ENCODE measurements around the gene RASSF1.
A peak's percentile ranks its signal among the peaks of the same experiment; 100 is the strongest.
"Not testable (repeated sequence)": the region's sequence is repeated elsewhere in the genome, so short reads cannot be mapped to it uniquely, and the experiment has no call there.

Gene RASSF1

GRCh38 chr3:50298836-50299637 is 41.6 kb downstream of the RASSF1 start, which contains the start of the genes HYAL3 and NAA80:
Gene HYAL3, minus strand, starts transcription at chr3:50299405. Its CDS starts 3,803 bp downstream, at chr3:50295602.
Gene NAA80, minus strand, starts transcription at chr3:50299405. Its CDS starts 1,942 bp downstream, at chr3:50297463.
- DNase-seq = peak; percentile 95

DNA sequence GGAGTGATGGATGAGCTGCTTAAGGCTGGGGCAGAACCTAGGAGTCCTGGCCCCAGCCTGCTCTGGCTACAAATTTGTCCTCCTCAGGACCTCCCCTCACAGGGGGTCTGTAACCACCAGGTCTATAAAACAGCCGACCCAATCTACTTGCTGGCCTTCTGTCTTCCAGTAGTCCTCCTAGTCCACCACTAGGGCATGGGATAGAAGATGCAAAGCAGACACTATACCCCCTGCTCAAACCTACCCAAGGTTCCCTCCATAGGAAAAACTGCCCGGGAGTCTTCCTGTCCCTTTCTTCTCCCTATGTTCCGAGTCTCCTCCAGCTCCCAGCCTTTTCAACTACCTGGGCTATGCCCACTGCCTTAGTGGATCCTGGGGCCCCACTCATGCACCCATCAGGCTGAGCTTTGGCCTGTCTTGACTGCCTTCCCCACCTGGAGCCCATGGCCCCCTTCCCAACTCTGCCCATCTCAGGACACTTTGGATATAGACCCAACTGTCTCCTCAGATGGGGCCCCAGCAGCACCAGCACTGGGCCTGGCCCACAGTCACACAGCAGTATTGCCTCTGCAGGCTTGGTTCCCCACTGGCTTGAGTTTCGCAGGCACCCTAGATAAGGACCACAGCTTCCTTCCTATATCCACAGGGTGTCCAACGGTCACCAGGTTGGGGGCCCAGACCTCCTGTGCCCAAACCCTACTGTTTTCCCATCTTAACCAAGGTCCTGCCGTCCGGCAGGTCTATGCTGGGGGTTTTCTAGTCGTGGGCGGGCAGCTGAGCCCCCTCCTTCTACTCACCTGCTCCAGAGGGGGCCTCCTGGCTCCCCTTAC is 42.5 kb downstream of the RASSF1 start:
- no peak for DNase-seq

GRCh38 chr3:50297384-50297775 is 43.3 kb downstream of the RASSF1 start:
- no peak for DNase-seq

DNA sequence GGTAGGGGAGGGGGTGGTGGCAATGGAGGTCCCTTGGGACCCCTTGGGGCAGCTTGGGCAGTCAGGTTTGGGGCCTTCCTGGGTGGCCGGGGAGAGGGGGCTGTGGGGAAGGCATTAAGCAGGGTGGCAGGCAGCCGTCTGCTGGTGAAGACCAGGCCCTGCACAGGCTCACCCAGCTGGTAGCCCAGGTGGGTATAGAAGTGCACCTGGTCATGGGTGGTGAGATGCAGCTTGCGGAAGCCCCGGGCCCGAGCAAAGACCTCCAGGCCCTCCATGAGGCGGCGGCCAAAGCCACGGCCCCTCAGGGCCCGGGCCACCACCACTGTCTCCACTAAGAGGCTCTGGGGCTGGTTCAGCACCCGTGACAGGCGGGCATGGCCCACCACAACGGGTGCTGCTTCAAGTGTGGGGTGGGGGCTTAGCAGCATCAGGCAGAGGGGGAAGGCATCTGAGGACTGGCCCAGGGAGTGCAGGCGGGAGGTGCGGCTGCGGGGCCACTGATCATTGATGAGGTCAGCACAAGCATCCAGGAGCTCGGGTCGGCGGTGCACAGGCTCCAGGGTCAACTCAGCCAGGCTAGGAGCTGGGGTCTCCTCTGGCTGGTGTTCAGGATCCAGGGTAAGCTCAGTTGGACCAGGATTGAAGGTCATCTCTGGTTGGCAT is 43.8 kb downstream of the RASSF1 start:
- DNase-seq = no peak

DNA sequence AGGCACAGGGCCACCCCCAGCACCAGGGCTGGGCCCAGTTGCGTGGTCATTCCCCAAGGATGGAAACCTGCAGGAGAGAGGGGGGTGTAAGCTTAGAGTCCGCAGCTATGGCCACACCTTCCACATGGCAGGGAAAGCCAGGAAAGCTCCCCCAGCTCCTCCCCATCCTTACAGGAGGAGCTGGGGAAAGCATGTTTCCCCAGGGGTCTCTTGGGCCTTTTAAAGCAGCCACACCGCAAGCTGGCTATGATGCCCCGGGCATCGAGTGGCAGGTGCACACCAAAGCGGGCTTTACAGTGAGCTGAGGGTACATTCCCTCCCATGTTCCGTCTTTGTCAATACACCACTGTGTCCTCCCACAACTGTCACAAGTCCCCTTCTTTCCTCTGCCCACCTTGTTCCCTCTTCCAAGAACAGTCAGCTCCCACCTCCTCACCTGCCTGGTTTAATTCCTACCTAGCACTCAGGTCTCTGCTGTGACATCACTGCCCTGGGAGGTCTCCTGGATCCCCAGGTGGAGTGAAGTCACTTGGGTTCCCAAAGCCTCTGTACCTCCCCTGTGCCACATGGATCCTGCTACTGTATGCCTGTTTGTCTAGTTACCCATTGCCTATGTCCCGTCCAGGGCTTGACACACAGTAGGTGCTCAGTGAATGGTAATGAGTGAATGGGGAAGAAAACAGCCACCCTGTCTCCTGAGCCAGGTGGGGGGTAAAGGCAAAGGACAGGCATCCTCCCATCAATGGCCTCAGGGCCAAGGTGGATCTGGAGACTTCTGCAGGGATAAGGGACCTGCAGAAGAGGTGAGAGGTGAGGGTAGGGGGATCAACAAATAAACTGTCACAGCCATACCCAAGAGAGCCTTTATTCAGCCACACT is 44.8 kb downstream of the RASSF1 start:
- no peak for DNase-seq

DNA sequence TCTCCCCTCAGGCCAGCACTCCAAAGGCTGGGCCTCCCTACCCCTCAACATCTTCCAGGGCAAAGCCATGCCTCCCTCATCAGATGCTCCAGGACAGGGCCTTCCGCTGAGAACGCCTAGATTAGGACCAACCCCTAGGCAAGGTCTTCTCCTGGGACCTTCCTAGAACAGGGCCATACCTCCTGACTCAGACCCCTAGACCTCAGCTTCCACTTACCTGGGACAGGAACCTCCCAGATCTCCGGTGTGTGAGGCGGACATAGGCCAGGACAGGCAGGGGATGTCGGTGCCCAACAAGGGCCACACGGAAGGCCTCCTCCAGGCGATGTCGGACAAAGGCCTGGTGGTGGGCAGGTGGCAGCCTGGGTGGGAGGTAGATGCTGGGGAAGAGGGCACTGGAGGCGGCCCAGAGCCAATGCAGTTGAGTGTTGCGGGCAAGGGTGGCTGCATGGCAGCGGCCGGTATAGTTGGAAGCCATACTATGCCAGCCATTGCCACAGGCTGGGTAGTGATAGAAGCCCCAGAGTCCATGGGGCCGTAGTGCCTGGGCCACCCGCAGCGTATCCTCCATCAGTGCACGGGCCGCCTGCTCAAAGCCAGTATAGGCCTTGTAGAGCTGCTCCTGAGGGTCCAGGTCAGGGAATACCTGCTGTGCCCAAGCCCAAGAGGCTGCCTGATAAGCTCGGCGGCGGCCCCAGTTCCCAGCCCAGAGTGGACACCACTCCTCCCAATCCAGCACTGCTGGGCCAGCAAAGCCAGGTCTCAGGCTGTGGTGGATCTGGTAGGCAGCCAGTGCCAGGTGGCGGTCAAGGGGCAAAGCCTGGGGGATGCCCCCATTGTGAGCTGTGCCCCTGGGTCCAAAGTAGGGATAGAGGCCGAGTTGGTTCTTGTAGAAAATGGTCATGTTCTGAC is 45.9 kb downstream of the RASSF1 start:
- no peak for DNase-seq

DNA sequence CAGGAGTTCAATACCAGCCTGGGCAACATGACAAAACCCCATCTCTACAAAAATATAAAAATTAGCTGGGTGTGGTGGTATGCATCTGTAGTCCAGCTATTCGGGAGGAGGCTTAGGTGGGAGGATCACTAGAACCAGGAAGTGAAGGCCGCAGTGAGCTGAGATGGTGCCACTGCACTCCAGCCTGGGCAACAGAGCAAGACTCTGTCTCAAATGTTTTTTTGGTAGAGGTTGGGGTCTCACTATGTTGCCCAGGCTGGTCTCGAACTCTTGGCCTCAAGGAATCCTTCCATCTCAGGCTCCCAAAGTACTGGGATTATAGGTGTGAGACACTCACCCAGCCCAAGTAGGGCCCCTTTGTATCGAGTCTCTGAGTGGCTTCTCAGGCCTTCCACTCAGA is 46.5 kb downstream of the RASSF1 start:
- no peak for DNase-seq

DNA sequence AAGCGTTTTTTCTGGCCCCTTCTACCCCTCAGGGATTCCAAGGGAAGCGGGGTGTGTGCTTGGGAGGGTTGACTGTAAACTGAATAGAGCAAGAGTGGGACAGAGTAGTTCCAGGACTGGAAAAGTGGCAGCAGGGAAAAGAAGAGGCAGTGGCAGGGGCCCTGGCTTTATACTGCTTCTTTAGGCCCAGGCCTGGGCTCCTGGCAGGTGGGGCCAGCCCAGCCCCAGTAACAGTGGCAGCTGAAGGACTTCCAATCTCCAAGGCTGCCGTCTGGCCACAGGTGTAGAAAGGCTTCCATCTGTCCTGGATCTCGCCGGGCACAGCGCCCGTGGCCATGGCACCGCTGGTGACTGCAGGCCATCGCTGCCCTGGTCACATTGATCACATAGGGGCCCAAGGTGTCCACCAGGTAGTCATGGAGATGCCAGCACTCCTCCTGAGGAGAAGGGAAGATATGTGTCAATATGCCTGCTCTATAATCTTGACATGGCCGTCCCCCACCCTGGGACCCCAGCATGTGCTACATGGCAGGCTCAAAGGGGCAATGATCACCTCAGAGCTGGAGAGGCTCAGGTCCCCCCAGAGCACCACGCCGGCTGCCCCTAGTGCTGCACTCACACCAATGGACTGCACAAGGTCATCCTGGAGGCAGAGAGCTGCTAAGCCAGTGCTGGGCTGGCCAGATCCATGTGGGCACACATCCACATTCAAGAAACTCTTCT is 47.4 kb downstream of the RASSF1 start:
- DNase-seq = no peak

- DNase-seq = peak; percentile 91
Measured at GRCh38 chr3:50292159-50293078, 48.2 kb downstream of the RASSF1 start, which contains the start of gene IFRD2. Gene IFRD2, minus strand, starts transcription at chr3:50292429. Its CDS starts 155 bp downstream, at chr3:50292274.

DNA sequence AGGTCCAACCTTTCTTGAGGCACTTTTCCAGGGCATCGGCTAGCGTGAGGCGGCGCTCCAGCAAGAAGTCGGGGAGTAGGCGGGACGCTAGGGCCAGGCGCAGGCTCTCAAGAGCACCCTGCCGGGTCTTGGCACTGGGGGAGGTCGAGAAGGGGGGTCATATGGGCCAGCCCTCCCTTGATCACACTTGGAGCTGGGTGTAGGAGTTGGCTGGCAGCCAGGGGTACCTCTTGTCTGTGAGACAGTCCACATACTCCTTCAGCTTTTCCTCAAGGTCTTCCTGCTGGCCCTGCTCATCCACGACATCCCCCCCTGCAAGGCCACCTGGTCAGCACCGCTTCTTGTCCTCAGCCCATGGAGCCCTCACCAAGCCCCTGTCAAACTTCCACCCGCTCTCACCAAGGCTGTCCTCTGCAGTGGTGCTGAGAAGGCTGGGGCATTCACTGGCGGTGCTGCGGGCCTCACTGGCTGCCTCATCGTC is 50.4 kb downstream of the RASSF1 start:
- DNase-seq = no peak

DNA sequence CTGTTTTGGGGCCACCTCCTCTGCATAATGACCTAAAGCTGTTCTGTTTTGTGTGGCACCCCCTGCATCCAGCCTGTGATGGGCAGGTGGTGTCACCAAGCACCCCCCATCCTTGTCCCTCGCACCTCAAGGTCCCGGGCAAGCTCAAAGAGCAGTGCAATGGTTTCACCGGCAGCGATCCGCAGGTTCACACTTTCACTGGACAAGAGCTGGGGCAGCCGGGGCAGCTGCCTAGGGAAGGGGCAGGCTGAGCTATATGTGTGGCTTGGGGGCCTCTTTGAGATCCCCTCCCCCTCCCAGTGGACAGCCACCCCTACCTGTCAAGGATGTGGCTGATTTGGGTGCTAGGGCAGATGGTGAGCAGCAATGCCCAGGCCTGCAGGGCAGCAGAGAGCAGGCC is 51.5 kb downstream of the RASSF1 start:
- no peak for DNase-seq

- DNase-seq = no peak
Measured at GRCh38 chr3:50288387-50289007, 52.1 kb downstream of the RASSF1 start.

DNA sequence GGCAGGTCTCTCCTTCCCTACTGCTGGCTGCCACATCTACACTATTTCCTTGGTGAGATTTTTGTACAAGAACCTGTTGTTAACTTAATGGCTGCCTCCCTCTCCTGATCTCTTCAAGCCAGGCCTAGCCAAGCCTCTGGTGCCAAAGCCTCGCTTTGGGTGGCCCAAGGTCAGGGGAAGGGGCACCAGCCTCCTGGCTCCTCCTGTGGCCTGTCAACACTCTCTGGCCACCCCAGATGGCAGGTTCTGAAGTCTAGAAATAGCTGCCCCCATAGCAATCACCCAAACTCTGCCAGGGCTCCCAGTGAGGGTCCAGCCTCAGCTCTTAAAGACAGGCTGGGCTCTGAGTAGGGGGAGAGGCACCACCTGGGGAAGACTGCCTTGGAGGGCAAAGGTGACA is 53.4 kb downstream of the RASSF1 start:
- no peak for DNase-seq

DNA sequence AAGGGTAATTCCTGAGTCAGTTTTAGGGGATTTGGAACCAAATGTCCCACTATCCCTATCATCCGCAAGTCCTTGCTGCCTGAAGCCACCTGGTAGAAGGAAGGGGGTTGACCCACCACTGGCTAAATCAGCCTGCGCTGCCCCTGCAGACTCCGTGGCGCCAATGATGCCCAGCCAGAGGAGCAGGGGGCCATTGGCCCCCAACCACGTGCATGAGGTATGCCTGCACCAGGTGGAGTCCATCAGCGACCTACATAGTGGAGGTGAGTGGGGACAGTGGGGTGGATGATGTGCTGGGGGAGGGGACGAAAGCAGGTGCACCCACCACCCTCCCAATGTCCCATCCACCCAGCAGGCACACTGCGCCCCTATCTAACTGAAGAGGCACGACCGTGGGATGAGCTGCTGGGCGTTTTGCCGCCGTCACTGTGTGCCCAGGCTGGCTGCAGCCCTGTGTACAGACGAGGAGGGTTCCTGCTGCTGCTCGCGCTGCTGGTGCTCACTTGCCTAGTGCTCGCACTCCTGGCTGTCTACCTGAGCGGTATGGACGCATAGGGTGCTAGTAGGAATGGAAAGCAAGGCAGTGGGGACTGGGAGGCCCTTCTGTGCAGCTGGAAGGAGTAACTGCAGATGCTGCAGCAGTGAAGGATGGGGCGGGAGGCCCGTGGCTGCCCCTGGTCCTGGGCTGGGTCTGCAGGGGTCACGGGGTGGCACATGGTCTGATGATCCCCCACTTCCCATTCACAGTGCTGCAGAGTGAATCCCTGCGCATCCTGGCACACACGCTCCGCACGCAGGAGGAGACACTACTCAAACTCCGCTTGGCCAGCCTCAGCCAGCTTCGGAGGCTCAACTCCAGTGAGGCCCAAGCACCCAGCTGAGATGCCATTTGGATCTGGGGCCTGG is 54.1 kb downstream of the RASSF1 start:
- DNase-seq = no peak

DNA sequence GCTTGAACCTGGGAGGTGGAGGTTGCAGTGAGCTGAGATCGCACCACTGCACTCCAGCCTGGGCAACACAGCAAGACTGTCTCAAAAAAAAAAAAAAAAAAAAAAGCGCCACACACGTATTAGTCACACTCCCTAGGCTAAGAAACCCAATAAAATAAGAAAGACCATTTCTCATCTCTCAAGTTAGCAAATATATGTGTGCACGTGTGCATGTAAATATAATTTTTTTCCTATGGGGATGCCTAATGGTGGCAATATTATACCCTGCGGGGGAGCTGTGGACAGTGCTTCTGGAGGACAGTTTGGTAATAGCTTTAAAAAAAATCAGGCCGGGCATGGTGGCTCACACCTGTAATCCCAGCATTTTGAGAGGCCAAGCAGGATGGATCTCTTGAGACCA is 56.5 kb downstream of the RASSF1 start:
- not testable (repeated sequence) for DNase-seq
